ENCODE results near the gene HLF. TPM values are rescaled to one million over a fixed set of nuclear protein-coding genes. Genes with fewer than 3 reads are reported as not detected.

Gene HLF
- total RNA-seq, 4 donors from 2014 or later = 7.7 to 14.8 (median 10.4) TPM

DNA sequence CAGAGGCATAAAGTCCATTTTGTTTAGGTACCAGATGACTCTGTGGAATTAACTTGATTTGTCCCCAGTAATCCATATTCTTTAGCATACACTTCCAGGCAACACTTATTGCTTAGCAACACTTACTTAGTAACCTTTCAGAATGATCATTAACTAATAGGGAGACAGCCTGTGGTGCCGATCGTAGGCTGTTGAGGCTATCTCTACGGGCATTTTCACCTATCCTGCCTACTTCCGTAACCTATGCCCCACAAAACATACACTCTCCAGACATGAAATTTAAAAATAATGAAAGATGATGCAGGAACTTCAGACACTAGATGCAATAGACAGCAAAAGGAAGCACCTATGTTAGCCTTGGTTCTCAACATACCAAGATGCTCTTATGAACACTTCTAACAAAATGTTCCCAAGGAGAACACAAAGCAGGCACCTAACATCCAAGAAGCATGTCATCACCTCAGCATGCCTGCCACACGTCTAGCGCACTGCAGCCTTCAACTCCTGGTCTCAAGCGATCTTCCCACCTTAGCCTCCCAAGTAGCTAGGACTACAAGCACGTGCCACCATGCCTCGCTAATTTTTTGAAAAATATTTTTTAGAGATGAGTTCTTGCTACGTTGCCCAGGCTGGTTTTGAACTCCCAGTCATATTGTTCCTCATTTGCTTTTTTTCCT lies 34.5 kb downstream of the HLF start:
- ATAC-seq = no peak
- intact Hi-C loops (cut with DNase I; ENCODE audit: low total_unique reads) = no loop called here
- Histone ChIP-seq H3K36me3 (no peaks in the 10 kb centered on the region), H3K9me3 (no peaks in the 10 kb centered on the region), H3K27ac (no peak overlapping the region), H3K4me1 (peaks cover 0 to 11% of the 10 kb centered on the region in 2 donors), H3K4me3 (no peak overlapping the region), H3K27me3 (no peaks in the 10 kb centered on the region)
- TF ChIP-seq POLR2A (IDR thresholded peaks at IDR 0.05) = no peak
- TF ChIP-seq, protein P1, sequence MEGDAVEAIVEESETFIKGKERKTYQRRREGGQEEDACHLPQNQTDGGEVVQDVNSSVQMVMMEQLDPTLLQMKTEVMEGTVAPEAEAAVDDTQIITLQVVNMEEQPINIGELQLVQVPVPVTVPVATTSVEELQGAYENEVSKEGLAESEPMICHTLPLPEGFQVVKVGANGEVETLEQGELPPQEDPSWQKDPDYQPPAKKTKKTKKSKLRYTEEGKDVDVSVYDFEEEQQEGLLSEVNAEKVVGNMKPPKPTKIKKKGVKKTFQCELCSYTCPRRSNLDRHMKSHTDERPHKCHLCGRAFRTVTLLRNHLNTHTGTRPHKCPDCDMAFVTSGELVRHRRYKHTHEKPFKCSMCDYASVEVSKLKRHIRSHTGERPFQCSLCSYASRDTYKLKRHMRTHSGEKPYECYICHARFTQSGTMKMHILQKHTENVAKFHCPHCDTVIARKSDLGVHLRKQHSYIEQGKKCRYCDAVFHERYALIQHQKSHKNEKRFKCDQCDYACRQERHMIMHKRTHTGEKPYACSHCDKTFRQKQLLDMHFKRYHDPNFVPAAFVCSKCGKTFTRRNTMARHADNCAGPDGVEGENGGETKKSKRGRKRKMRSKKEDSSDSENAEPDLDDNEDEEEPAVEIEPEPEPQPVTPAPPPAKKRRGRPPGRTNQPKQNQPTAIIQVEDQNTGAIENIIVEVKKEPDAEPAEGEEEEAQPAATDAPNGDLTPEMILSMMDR (IDR thresholded peaks at IDR 0.05 in 4 of 5, conservative IDR thresholded peaks at IDR 0.05 in 1 of 5) = no peak
- in situ Hi-C loops (cut with MboI; ENCODE audit: low sequenced_read_pairs in 4 of 4) = loop anchor here in 2 of 4 donors (5.0 to 10.0 kb wide), 3 partner anchors 244 to 307 kb away; no protein-coding TSS in a partner anchor
- DNase-seq = no peak

GRCh38 chr17:55299890-55300289 lies 35.1 kb downstream of the HLF start:
- Histone ChIP-seq H3K9me3 (no peaks in the 10 kb centered on the region), H3K4me3 (no peak overlapping the region), H3K36me3 (no peaks in the 10 kb centered on the region), H3K27me3 (no peaks in the 10 kb centered on the region), H3K4me1 (peaks cover 0 to 11% of the 10 kb centered on the region in 2 donors), H3K27ac (no peak overlapping the region)
- DNase-seq = no peak
- no peak for ATAC-seq
- intact Hi-C loops (cut with DNase I; ENCODE audit: low total_unique reads) = loop anchor here (5.0 kb wide), 1 partner anchor 47 kb away; no protein-coding TSS in a partner anchor
- no peak for TF ChIP-seq POLR2A (IDR thresholded peaks at IDR 0.05)
- TF ChIP-seq, protein P1 (IDR thresholded peaks at IDR 0.05 in 4 of 5, conservative IDR thresholded peaks at IDR 0.05 in 1 of 5) = no peak
- in situ Hi-C loops (cut with MboI; ENCODE audit: low sequenced_read_pairs in 4 of 4) = loop anchor here in 2 of 4 donors (5.0 to 10.0 kb wide), 3 partner anchors 245 to 308 kb away; no protein-coding TSS in a partner anchor

- no peaks in the 10 kb centered on the region for H3K27me3 ChIP-seq
- ATAC-seq = no peak
- DNase-seq = no peak
- intact Hi-C loops (cut with DNase I; ENCODE audit: low total_unique reads) (loop anchor here (5.0 kb wide), 1 partner anchor 47 kb away; no protein-coding TSS in a partner anchor), in situ Hi-C loops (cut with MboI; ENCODE audit: low sequenced_read_pairs in 4 of 4) (no loop called here)
- TF ChIP-seq POLR2A (IDR thresholded peaks at IDR 0.05) = no peak
- H3K36me3 ChIP-seq = no peaks in the 10 kb centered on the region
- no peak overlapping the region for H3K27ac ChIP-seq
- H3K9me3 ChIP-seq = no peaks in the 10 kb centered on the region
- H3K4me1 ChIP-seq = peaks cover 0 to 9% of the 10 kb centered on the region in 2 donors
- no peak overlapping the region for H3K4me3 ChIP-seq
These were observed 35.9 kb downstream of the HLF start for GRCh38 chr17:55300479-55301290.

DNA sequence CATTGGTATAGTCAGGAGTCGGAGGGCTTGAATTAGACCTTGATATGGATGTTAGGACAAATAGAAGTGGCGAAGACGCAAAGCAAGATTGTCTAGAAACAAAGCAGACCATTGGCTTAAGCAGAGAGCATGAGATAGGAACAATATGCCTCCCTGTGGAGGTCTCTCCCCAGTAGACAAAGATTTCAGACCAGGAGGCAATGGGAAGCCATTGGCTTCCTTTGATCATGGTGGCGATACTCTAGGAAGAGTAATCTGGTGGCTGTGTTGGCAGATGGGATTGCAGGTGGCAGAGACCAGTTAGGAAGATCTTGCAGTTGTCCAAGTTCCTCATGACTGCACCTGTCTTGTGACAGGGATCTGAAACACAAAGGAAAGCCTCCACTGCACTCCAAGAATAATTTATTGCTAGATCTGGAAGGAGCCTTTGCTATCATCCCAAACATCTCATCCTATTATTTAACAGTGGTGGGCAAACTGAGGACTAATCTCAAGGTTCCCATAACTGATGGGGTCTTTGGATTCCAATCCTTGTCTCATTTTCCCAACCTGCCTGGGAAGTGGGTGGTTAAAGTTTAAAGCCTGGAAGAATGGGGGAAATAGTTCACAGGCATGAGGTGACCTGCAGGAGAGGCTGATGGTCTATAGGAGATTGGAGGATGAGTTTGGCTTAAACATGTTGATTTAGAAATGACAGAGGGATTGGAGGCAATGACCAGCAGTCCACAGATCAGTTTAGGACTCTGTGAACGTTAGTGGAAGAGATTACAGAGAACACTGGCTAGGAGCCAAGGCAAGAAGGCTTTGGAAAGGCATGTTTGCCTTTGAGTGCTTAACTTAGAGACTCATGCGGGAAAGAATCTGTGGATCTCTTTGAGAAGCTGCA lies 37.0 kb downstream of the HLF start:
- intact Hi-C loops (cut with DNase I; ENCODE audit: low total_unique reads) = loop anchor here (5.0 kb wide), 1 partner anchor 46 kb away; no protein-coding TSS in a partner anchor
- Histone ChIP-seq H3K27ac (no peak overlapping the region), H3K4me1 (peaks cover 0 to 7% of the 10 kb centered on the region in 2 donors), H3K4me3 (no peak overlapping the region), H3K9me3 (no peaks in the 10 kb centered on the region), H3K27me3 (no peaks in the 10 kb centered on the region), H3K36me3 (no peaks in the 10 kb centered on the region)
- ATAC-seq (no peak), DNase-seq (no peak)
- TF ChIP-seq, protein P1 (IDR thresholded peaks at IDR 0.05 in 4 of 5, conservative IDR thresholded peaks at IDR 0.05 in 1 of 5) = no peak
- no peak for TF ChIP-seq POLR2A (IDR thresholded peaks at IDR 0.05)
- in situ Hi-C loops (cut with MboI; ENCODE audit: low sequenced_read_pairs in 4 of 4) = no loop called here

Data from gastrocnemius medialis (tissue), 4 donors.